Activated CD4-positive, alpha-beta T cell treated with anti-CD3 and anti-CD28 coated beads, Interleukin-2, Interleukin-4, amounts not matched to agents 100 ng/mL and 50 ng/mL, durations not matched to agents 16 hours and 8 hours (primary cell): ENCODE results near the gene ACSS3.
"Not testable (repeated sequence)": the region's sequence is repeated elsewhere in the genome, so short reads cannot be mapped to it uniquely, and the experiment has no call there.

Source experiments
- DNase-seq: peaks from one replicate; pipeline ENCODE4 v3.0.0-alpha.2; 2020; ENCODE audit warnings: low spot score

The ACSS3 gene

GRCh38 chr12:81077686-81078441 lies at the start of gene ACSS3:
Gene ACSS3, plus strand, starts transcription at chr12:81078079. Its CDS starts 42 bp downstream, at chr12:81078121.
- DNase-seq = no peak

GRCh38 chr12:81034926-81035325 lies 43.0 kb upstream of the ACSS3 start:
- DNase-seq = no peak

GRCh38 chr12:81039231-81039630 lies 38.6 kb upstream of the ACSS3 start:
- no peak for DNase-seq

GRCh38 chr12:81043979-81044740 lies 33.7 kb upstream of the ACSS3 start:
- DNase-seq = no peak

- DNase-seq = not testable (repeated sequence)
Observed at GRCh38 chr12:81064971-81065370, 12.9 kb upstream of the ACSS3 start.

GRCh38 chr12:81070846-81071245 lies 7.0 kb upstream of the ACSS3 start:
- DNase-seq = no peak

- no peak for DNase-seq
Observed at GRCh38 chr12:81075539-81075938, 2.3 kb upstream of the ACSS3 start.

GRCh38 chr12:81077329-81077685 lies 572 bp upstream of the ACSS3 start:
- DNase-seq = no peak

- no peak for DNase-seq
Observed at GRCh38 chr12:81078469-81079196, 754 bp downstream of the ACSS3 start.

- DNase-seq = no peak
Observed at GRCh38 chr12:81079280-81080076, 1.6 kb downstream of the ACSS3 start.

GRCh38 chr12:81080431-81080983 lies 2.6 kb downstream of the ACSS3 start:
- no peak for DNase-seq

GRCh38 chr12:81081726-81082125 lies 3.8 kb downstream of the ACSS3 start:
- DNase-seq = no peak

- no peak for DNase-seq
Observed at GRCh38 chr12:81083018-81083417, 5.1 kb downstream of the ACSS3 start.

- DNase-seq = no peak
Observed at GRCh38 chr12:81083906-81084513, 6.1 kb downstream of the ACSS3 start.

- no peak for DNase-seq
Observed at GRCh38 chr12:81084811-81085350, 7.0 kb downstream of the ACSS3 start.

GRCh38 chr12:81085832-81086231 lies 8.0 kb downstream of the ACSS3 start:
- DNase-seq = no peak

GRCh38 chr12:81086342-81086741 lies 8.5 kb downstream of the ACSS3 start:
- DNase-seq = no peak

- DNase-seq = no peak
Observed at GRCh38 chr12:81088221-81088620, 10.3 kb downstream of the ACSS3 start.

GRCh38 chr12:81089412-81089811 lies 11.5 kb downstream of the ACSS3 start:
- DNase-seq = no peak

- DNase-seq = no peak
Observed at GRCh38 chr12:81092053-81092452, 14.2 kb downstream of the ACSS3 start.
